Liver (tissue), 9 donors: ENCODE measurements around the gene NEXMIF. TPM values are rescaled to one million over a fixed set of nuclear protein-coding genes. Genes with fewer than 3 reads are reported as not detected.

ENCODE experiments used
- DNase-seq: peaks from one replicate; pipeline ENCODE4 v3.0.0-alpha.2; 2017; ENCODE audit warnings: low spot score
- H3K27ac ChIP-seq, 2 donors: one replicate each; pipeline ENCODE4 v1.7.0; 2013; ENCODE audit warnings: inconsistent platforms in 2 of 2, low read length in 2 of 2, control low read depth in 1 of 2, low read depth in 1 of 2, mild to moderate bottlenecking in 1 of 2
- H3K27me3 ChIP-seq, 4 donors: one replicate each; pipeline versions ENCODE4 v1.6.1 to v1.7.0; 2013; ENCODE audit warnings: low read length in 3 of 4, inconsistent platforms in 1 of 4, mild to moderate bottlenecking in 1 of 4, moderate library complexity in 1 of 4; ENCODE audit not compliant: control insufficient read depth in 4 of 4, insufficient read depth in 4 of 4
- H3K36me3 ChIP-seq, 4 donors: one replicate each; pipeline versions ENCODE4 v1.6.1 to v1.7.0; 2013; ENCODE audit warnings: low read length in 3 of 4, mild to moderate bottlenecking in 3 of 4, low read depth in 1 of 4, moderate library complexity in 1 of 4; ENCODE audit not compliant: control insufficient read depth in 4 of 4, insufficient read depth in 3 of 4
- H3K4me1 ChIP-seq, 4 donors: one replicate each; pipeline versions ENCODE4 v1.6.1 to v1.7.0; 2013; ENCODE audit warnings: low read length in 3 of 4, mild to moderate bottlenecking in 3 of 4, moderate library complexity in 1 of 4; ENCODE audit not compliant: control insufficient read depth in 4 of 4, insufficient read depth in 4 of 4
- H3K4me3 ChIP-seq, 3 donors: one replicate each; pipeline versions ENCODE4 v1.6.1 to v1.7.0; 2013; ENCODE audit warnings: low read length in 3 of 3, control low read depth in 1 of 3, low read depth in 1 of 3, mild to moderate bottlenecking in 1 of 3
- H3K9ac ChIP-seq, 2 donors: one replicate each; pipeline ENCODE4 v1.7.0; 2013; ENCODE audit warnings: low read length in 2 of 2, mild to moderate bottlenecking in 2 of 2, moderate library complexity in 2 of 2, control low read depth in 1 of 2, low read depth in 1 of 2
- H3K9me3 ChIP-seq, 4 donors: one replicate each; pipeline versions ENCODE4 v1.6.1 to v1.7.0; 2013; ENCODE audit warnings: low read length in 3 of 4; ENCODE audit not compliant: control insufficient read depth in 4 of 4
- ATF3 ChIP-seq: IDR thresholded peaks from 2 replicates; pipeline ENCODE4 v1.6.1; 2016; ENCODE audit warnings: antibody characterized with exemption
- CTCF ChIP-seq: fragments of 150-350 bp; IDR thresholded peaks from 2 replicates; pipeline ENCODE4 v1.5.1; 2017; ENCODE audit warnings: improper control_type of control experiment, low read depth, low read length; ENCODE audit not compliant: missing input control
- EGR1 ChIP-seq, 2 donors: IDR thresholded peaks; 2 replicates each; pipeline ENCODE4 v1.6.1; 2016 to 2018; ENCODE audit warnings: antibody characterized with exemption in 2 of 2, low read depth in 2 of 2
- FOXA1 ChIP-seq: IDR thresholded peaks from 2 replicates; pipeline ENCODE4 v1.6.1; 2016; ENCODE audit warnings: antibody characterized with exemption
- FOXA2 ChIP-seq: IDR thresholded peaks from 2 replicates; pipeline ENCODE4 v1.6.1; 2016; ENCODE audit warnings: antibody characterized with exemption
- GABPA ChIP-seq, 2 donors: IDR thresholded peaks in 1 of 2; conservative IDR thresholded peaks in 1 of 2; 2 replicates each; pipeline ENCODE4 v1.6.1; 2016; ENCODE audit warnings: antibody characterized with exemption in 2 of 2, mild to moderate bottlenecking in 1 of 2, moderate library complexity in 1 of 2
- HNF4A ChIP-seq, 2 donors: conservative IDR thresholded peaks; 2 replicates each; pipeline ENCODE4 v1.6.1; 2016; ENCODE audit warnings: antibody characterized with exemption in 2 of 2, mild to moderate bottlenecking in 2 of 2
- HNF4G ChIP-seq: IDR thresholded peaks from 2 replicates; pipeline ENCODE4 v1.6.1; 2016; ENCODE audit warnings: antibody characterized with exemption
- JUND ChIP-seq, 2 donors: IDR thresholded peaks; 2 replicates each; pipeline ENCODE4 v1.6.1; 2016; ENCODE audit warnings: antibody characterized with exemption in 2 of 2
- MAX ChIP-seq: IDR thresholded peaks from 2 replicates; pipeline ENCODE4 v1.6.1; 2016; ENCODE audit warnings: antibody characterized with exemption
- NR2F2 ChIP-seq: IDR thresholded peaks from 2 replicates; pipeline ENCODE4 v1.6.1; 2016; ENCODE audit warnings: antibody characterized with exemption
- RAD21 ChIP-seq, 2 donors: IDR thresholded peaks; 2 replicates each; pipeline ENCODE4 v1.6.1; 2016; ENCODE audit warnings: antibody characterized with exemption in 2 of 2, mild to moderate bottlenecking in 2 of 2
- REST ChIP-seq: IDR thresholded peaks from 2 replicates; pipeline ENCODE4 v1.6.1; 2016; ENCODE audit warnings: antibody characterized with exemption, mild to moderate bottlenecking
- RXRA ChIP-seq, 2 donors: IDR thresholded peaks; 2 replicates each; pipeline ENCODE4 v1.6.1; 2017 to 2018; ENCODE audit warnings: antibody characterized with exemption in 2 of 2, mild to moderate bottlenecking in 1 of 2
- SP1 ChIP-seq: IDR thresholded peaks from 2 replicates; pipeline ENCODE4 v1.6.1; 2018; ENCODE audit warnings: antibody characterized with exemption, mild to moderate bottlenecking
- TAF1 ChIP-seq: conservative IDR thresholded peaks from 2 replicates; pipeline ENCODE4 v1.6.1; 2016; ENCODE audit warnings: antibody characterized with exemption, mild to moderate bottlenecking
- YY1 ChIP-seq: IDR thresholded peaks from 2 replicates; pipeline ENCODE4 v1.6.1; 2016; ENCODE audit warnings: antibody characterized with exemption, mild to moderate bottlenecking
- ZBTB33 ChIP-seq: IDR thresholded peaks from 2 replicates; pipeline ENCODE4 v1.6.1; 2016; ENCODE audit warnings: antibody characterized with exemption
- WGBS: extraction: QIAGEN DNeasy Blood & Tissue Kit; methylation state at CpG from one replicate; pipeline ENCODE4 v1.1.7; 2013; 5-methylcytosine and 5-hydroxymethylcytosine counted together
- polyA plus RNA-seq, 2 donors: library from polyadenylated mRNA; stranded (reverse) in 1 of 2; unstranded in 1 of 2; fragments of 200-250 nt in 1 of 2; fragments of >200 nt in 1 of 2; fragmentation: Nextera tagmentation in 1 of 2; extraction: Ambion mirVana in 1 of 2; gene quantifications; one replicate each; pipeline versions ENCODE4 v1.2.1 to v1.2.3, GENCODE V29; 2013 to 2015
- total RNA-seq, 2 donors: library from RNA; depleted of rRNA; stranded (reverse); fragments of >200 nt; gene quantifications; one replicate each; pipeline ENCODE4 v1.2.3, GENCODE V29; 2014
- donor health status: healthy.
- donor health status: healthy.
- donor health status: healthy.
- donor health status: healthy.
- donor health status: healthy.

Gene NEXMIF
- total and polyA plus RNA-seq, 4 donors = 0.01 to 0.42 (median 0.06) TPM

GRCh38 chrX:74865725-74866124 lies 59.5 kb downstream of the NEXMIF start:
- H3K4me3 ChIP-seq = peak overlapping the region in 1 of 3 donors; percentile 7
- no peaks in the 10 kb centered on the region for H3K4me1 ChIP-seq
- 92% methylated on average over 4 of the region's 4 CpGs for WGBS
- DNase-seq = no peak
- TF ChIP-seq RAD21 (IDR thresholded peaks at IDR 0.05) (no peak), FOXA2 (no peak), TAF1 (no peak), CTCF (no peak), REST (no peak), HNF4G (no peak), FOXA1 (no peak), JUND (IDR thresholded peaks at IDR 0.05) (no peak), YY1 (no peak), EGR1 (IDR thresholded peaks at IDR 0.05; ENCODE audit: low read depth in 2 of 2) (no peak), RXRA (IDR thresholded peaks at IDR 0.05) (no peak), SP1 (no peak), NR2F2 (no peak), HNF4A (conservative IDR thresholded peaks at IDR 0.05) (no peak), GABPA (IDR thresholded peaks at IDR 0.05 in 1 of 2, conservative IDR thresholded peaks at IDR 0.05 in 1 of 2) (no peak), ZBTB33 (no peak), ATF3 (no peak), MAX (no peak)
- peaks cover 0 to 13% (median 3%) of the 10 kb centered on the region in 4 donors for H3K9me3 ChIP-seq
- no peaks in the 10 kb centered on the region for H3K36me3 ChIP-seq
- H3K9ac ChIP-seq = no peak overlapping the region
- no peaks in the 10 kb centered on the region for H3K27me3 ChIP-seq
- no peak overlapping the region for H3K27ac ChIP-seq
